GM23338 (cell line): Measurements from ENCODE around the gene KCNMA1. TPM values are rescaled to one million over a fixed set of nuclear protein-coding genes. Genes with fewer than 3 reads are reported as not detected.

Source experiments
- ATAC-seq: fragments of 200-7000 bp; cut with Tn5 transposase; 3 replicates; pipeline ENCODE4 v1.9.1; 2020
- DNase-seq: peaks from one replicate; pipeline ENCODE4 v3.0.0-alpha.2; 2015; ENCODE audit warnings: low spot score
- H2AFZ ChIP-seq: fragments of 200-600 bp; sonication (generic); 2 replicates; pipeline ENCODE4 v1.8.0; 2016; ENCODE audit warnings: antibody characterized with exemption, mild to moderate bottlenecking, moderate library complexity
- H3F3A ChIP-seq: fragments of 200-600 bp; sonication (generic); replicated peaks from 2 replicates; pipeline ENCODE4 v1.8.0; 2017; ENCODE audit warnings: antibody characterized with exemption, mixed run types, low read depth
- H3K27ac ChIP-seq: fragments of 200-600 bp; sonication (generic); 2 replicates; pipeline ENCODE4 v1.6.1; 2016; ENCODE audit warnings: low read depth
- H3K27me3 ChIP-seq: fragments of 200-600 bp; sonication (generic); 2 replicates; pipeline ENCODE4 v1.8.0; 2016; ENCODE audit warnings: mild to moderate bottlenecking, mixed run types, moderate library complexity; ENCODE audit not compliant: insufficient read depth
- H3K36me3 ChIP-seq: fragments of 200-600 bp; sonication (generic); 2 replicates; pipeline ENCODE4 v1.8.0; 2016; ENCODE audit warnings: mild to moderate bottlenecking; ENCODE audit not compliant: insufficient read depth
- H3K4me1 ChIP-seq: fragments of 200-600 bp; sonication (generic); 2 replicates; pipeline ENCODE4 v1.8.0; 2016; ENCODE audit warnings: mild to moderate bottlenecking, moderate library complexity; ENCODE audit not compliant: insufficient read depth
- H3K4me2 ChIP-seq: fragments of 200-600 bp; sonication (generic); 2 replicates; pipeline ENCODE4 v1.7.1; 2017; ENCODE audit warnings: mixed run types
- H3K4me3 ChIP-seq: fragments of 200-600 bp; sonication (generic); 2 replicates; pipeline ENCODE4 v1.6.1; 2016; ENCODE audit warnings: mixed run types
- H3K79me2 ChIP-seq: fragments of 200-600 bp; sonication (generic); replicated peaks from 2 replicates; pipeline ENCODE4 v1.8.0; 2017; ENCODE audit warnings: mild to moderate bottlenecking; ENCODE audit not compliant: insufficient read depth
- H3K9me2 ChIP-seq: fragments of 200-600 bp; sonication (generic); 2 replicates; pipeline ENCODE4 v1.8.0; 2017; ENCODE audit not compliant: insufficient read depth
- H4K20me1 ChIP-seq: fragments of 200-600 bp; sonication (generic); replicated peaks from 2 replicates; pipeline ENCODE4 v1.8.0; 2017; ENCODE audit warnings: mild to moderate bottlenecking; ENCODE audit not compliant: insufficient read depth
- H3K27ac Mint-ChIP-seq: 2 replicates; pipeline ENCODE4 v1.8.0; 2020; ENCODE audit warnings: inconsistent platforms, mild to moderate bottlenecking, moderate library complexity, mixed read lengths
- H3K27me3 Mint-ChIP-seq: 3 replicates; pipeline ENCODE4 v1.8.0; 2022; ENCODE audit warnings: low read depth, mild to moderate bottlenecking, moderate library complexity, mixed read lengths, inconsistent platforms; ENCODE audit not compliant: insufficient read depth, poor library complexity
- H3K36me3 Mint-ChIP-seq: 3 replicates; pipeline ENCODE4 v1.8.0; 2021; ENCODE audit warnings: low read depth, mild to moderate bottlenecking, inconsistent platforms, moderate library complexity, mixed read lengths
- H3K4me1 Mint-ChIP-seq: 3 replicates; pipeline ENCODE4 v1.8.0; 2020; ENCODE audit warnings: mild to moderate bottlenecking, inconsistent platforms, mixed read lengths
- H3K4me3 Mint-ChIP-seq: 3 replicates; pipeline ENCODE4 v1.8.0; 2021; ENCODE audit warnings: moderate library complexity, mild to moderate bottlenecking, inconsistent platforms, mixed read lengths
- H3K9me3 Mint-ChIP-seq: 3 replicates; pipeline ENCODE4 v1.8.0; 2020; ENCODE audit warnings: moderate library complexity, mild to moderate bottlenecking, inconsistent platforms, mixed read lengths
- CREB1 ChIP-seq: fragments of 250-450 bp; sonication (Bioruptor Pico); IDR thresholded peaks from 2 replicates; pipeline ENCODE4 v1.5.0; 2020; ENCODE audit warnings: low read depth, mild to moderate bottlenecking, moderate library complexity
- CTCF ChIP-seq, 2 experiments: fragments of 200-600 bp in 1 of 2; sonication (generic) in 1 of 2; conservative IDR thresholded peaks; 2 replicates each; pipeline versions ENCODE4 v1.5.1 to v1.6.1; 2016 to 2017; ENCODE audit warnings: antibody characterized with exemption in 2 of 2, low read depth in 2 of 2, mild to moderate bottlenecking in 2 of 2, moderate library complexity in 1 of 2
- ETS1 ChIP-seq: IDR thresholded peaks from 2 replicates; pipeline ENCODE4 v1.6.1; 2016; ENCODE audit warnings: antibody characterized with exemption
- EZH2 ChIP-seq: fragments of 200-600 bp; sonication (generic); IDR thresholded peaks from one replicate; pipeline ENCODE4 v1.8.0; 2017; ENCODE audit warnings: antibody characterized with exemption, mild to moderate bottlenecking, low read depth; ENCODE audit not compliant: unreplicated experiment
- EZH2phosphoT487 ChIP-seq: fragments of 200-600 bp; sonication (generic); IDR thresholded peaks from one replicate; pipeline ENCODE4 v1.8.1; 2018; ENCODE audit warnings: antibody characterized with exemption; ENCODE audit not compliant: unreplicated experiment
- JUNB ChIP-seq: IDR thresholded peaks from one replicate; pipeline ENCODE4 v1.6.1; 2016; ENCODE audit warnings: antibody characterized with exemption; ENCODE audit not compliant: unreplicated experiment
- NANOG ChIP-seq: IDR thresholded peaks from 2 replicates; pipeline ENCODE4 v1.6.1; 2016; ENCODE audit warnings: antibody characterized with exemption, borderline replicate concordance
- POLR2AphosphoS5 ChIP-seq: IDR thresholded peaks from 2 replicates; pipeline ENCODE4 v1.6.1; 2016; ENCODE audit warnings: antibody characterized with exemption, low read depth
- REST ChIP-seq: IDR thresholded peaks from one replicate; pipeline ENCODE4 v1.6.1; 2018; ENCODE audit warnings: antibody characterized with exemption; ENCODE audit not compliant: unreplicated experiment
- STAT1 ChIP-seq: IDR thresholded peaks from one replicate; pipeline ENCODE4 v1.6.1; 2016; ENCODE audit warnings: antibody characterized with exemption; ENCODE audit not compliant: unreplicated experiment
- ZNF114 ChIP-seq: fragments of 250-450 bp; sonication (Bioruptor Pico); IDR thresholded peaks from 2 replicates; pipeline ENCODE4 v1.5.0; 2020; ENCODE audit warnings: mild to moderate bottlenecking, moderate library complexity
- ZNF331 ChIP-seq: fragments of 250-450 bp; sonication (Bioruptor Pico); IDR thresholded peaks from 2 replicates; pipeline ENCODE4 v1.5.0; 2020; ENCODE audit warnings: low read depth, mild to moderate bottlenecking, moderate library complexity
- ZNF462 ChIP-seq: fragments of 250-450 bp; sonication (Bioruptor Pico); IDR thresholded peaks from 2 replicates; pipeline ENCODE4 v1.5.0; 2020; ENCODE audit warnings: mild to moderate bottlenecking, moderate library complexity
- polyA plus RNA-seq: library from polyadenylated mRNA; unstranded; fragments of >200 nt; fragmentation: Nextera tagmentation; extraction: Ambion mirVana; gene quantifications from 2 replicates; pipeline ENCODE4 v1.2.1, GENCODE V29; 2016
- total RNA-seq: library from RNA; depleted of rRNA; stranded (reverse); fragments of >200 nt; shearing (Covaris generic); gene quantifications from 2 replicates; pipeline ENCODE4 v1.2.3, GENCODE V29; 2014

Gene KCNMA1
- total and polyA plus RNA-seq, 2 experiments from 2014 or later = 8.2 to 9.0 TPM

- peaks cover 4% of the 10 kb centered on the region for H3K27me3 Mint-ChIP-seq
Observed at GRCh38 chr10:76884673-76885275, 752.8 kb downstream of the KCNMA1 start.

More at GRCh38 chr10:76884673-76885275, 752.8 kb downstream of the KCNMA1 start:
- no peaks in the 10 kb centered on the region; the same call in 1 of the 2 replicates for H3K36me3 ChIP-seq
- Mint-ChIP-seq H3K4me1 (peaks cover 8% of the 10 kb centered on the region; the same call in 1 of the 3 replicates), H3K4me3 (no peak overlapping the region), H3K36me3 (no peaks in the 10 kb centered on the region), H3K27ac (no peak overlapping the region), H3K9me3 (no peaks in the 10 kb centered on the region)
- H3K4me3 ChIP-seq = no peak overlapping the region
- DNase-seq (no peak), ATAC-seq (no peak)
- no peak overlapping the region for H3K27ac ChIP-seq
- no peak overlapping the region for H2AFZ ChIP-seq
- H3K27me3 ChIP-seq = no peaks in the 10 kb centered on the region
- no peak overlapping the region for H3K4me2 ChIP-seq
- H3K9me2 ChIP-seq = peaks cover 4% of the 10 kb centered on the region; the same call in 1 of the 2 replicates
- no peaks in the 10 kb centered on the region; the same call in 1 of the 2 replicates for H4K20me1 ChIP-seq
- TF ChIP-seq REST = no peak
- TF ChIP-seq JUNB = no peak
- TF ChIP-seq ETS1 = no peak
- TF ChIP-seq POLR2AphosphoS5 = no peak
- TF ChIP-seq EZH2 = no peak
- no peak for TF ChIP-seq ZNF462 (CRISPR knock-in tag)
- no peak for TF ChIP-seq CTCF (conservative IDR thresholded peaks at IDR 0.05; ENCODE audit: low read depth in 2 of 2)
- TF ChIP-seq CREB1 (CRISPR knock-in tag) = no peak
- TF ChIP-seq EZH2phosphoT487 = no peak
- no peak for TF ChIP-seq NANOG
- no peak for TF ChIP-seq STAT1
- TF ChIP-seq ZNF114 (CRISPR knock-in tag) = no peak
- no peak for TF ChIP-seq ZNF331
- H3F3A ChIP-seq = no peaks in the 10 kb centered on the region
- no peaks in the 10 kb centered on the region for H3K4me1 ChIP-seq
- no peaks in the 10 kb centered on the region for H3K79me2 ChIP-seq
